HS-27A (cell line): ENCODE results near the gene BMP7.
"Not testable (repeated sequence)": the region's sequence is repeated elsewhere in the genome, so short reads cannot be mapped to it uniquely, and the experiment has no call there.

Source experiments
- DNase-seq: peaks from one replicate; pipeline ENCODE4 v3.0.0-alpha.2; 2012; ENCODE audit warnings: low read depth, missing footprints

Gene BMP7

GRCh38 chr20:57210911-57211280 is 55.5 kb downstream of the BMP7 start:
- no peak for DNase-seq

GRCh38 chr20:57210054-57210910 is 56.2 kb downstream of the BMP7 start:
- no peak for DNase-seq

DNA sequence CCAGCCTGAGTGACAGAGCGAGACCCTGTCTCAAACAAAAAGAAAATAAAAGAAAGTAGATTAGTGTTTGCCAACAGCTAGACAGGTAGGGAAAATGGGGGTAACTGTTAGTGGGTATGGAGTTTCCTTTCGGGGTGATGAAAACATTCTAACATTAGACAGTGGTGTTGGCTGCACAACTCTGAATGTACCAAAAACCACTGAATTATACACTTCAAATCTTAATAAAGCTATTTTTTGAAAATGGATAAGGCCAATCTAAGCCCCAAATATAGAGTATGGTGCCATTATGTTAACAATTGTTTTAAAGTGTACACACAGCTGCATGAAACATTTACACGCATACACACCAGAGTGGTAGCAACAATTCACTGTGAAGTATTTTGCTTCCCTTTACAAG is 57.0 kb downstream of the BMP7 start:
- no peak for DNase-seq

DNA sequence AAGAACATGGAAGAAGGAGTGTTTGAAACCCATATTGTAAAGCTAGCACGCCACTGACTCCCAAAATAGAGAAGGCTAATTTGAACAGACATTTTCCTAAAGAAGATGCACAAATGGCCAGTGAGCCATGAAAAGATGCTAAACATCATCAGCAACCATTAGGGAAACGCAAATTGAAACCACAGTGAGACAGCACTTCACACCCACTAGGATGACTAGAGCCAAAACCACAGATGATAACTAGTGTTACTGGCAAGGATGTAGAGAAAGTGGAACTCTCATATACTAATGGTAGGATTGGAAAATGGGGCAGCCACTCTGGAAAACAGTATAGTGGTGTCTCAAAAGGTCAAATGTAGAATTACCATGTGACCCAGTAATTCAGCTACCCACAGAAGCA is 58.2 kb downstream of the BMP7 start:
- no peak for DNase-seq

GRCh38 chr20:57207251-57207650 is 59.2 kb downstream of the BMP7 start:
- no peak for DNase-seq

DNA sequence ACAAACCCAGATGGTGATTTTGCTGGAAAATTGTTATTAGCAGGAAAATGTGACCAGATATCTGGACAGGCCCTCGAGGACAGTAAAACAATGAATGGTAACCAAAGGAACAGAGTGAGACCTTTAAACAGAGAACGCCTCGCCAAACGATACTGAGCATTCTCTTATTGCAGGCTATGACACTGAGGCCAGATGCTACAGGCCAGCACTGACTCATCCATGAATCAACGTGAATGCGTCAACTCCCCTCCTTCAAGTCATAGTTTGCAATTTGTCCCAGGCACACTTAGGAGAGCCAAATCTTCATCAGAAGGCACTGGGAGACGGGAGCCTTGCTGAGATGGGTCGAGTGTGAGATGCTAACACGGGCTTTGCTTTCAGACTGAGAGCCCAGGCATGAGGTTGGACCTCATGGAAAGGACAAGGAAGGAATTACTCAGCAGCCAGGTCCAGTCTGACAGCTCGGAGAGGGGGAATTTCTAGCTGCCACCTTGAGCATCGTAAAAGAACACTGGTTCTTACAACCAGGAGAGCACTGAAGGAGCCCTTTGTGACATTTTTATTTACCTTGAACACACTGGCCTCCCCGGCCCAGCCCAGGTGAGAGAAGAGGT is 60.7 kb downstream of the BMP7 start:
- no peak for DNase-seq

GRCh38 chr20:57203986-57204385 is 62.5 kb downstream of the BMP7 start:
- DNase-seq = no peak

DNA sequence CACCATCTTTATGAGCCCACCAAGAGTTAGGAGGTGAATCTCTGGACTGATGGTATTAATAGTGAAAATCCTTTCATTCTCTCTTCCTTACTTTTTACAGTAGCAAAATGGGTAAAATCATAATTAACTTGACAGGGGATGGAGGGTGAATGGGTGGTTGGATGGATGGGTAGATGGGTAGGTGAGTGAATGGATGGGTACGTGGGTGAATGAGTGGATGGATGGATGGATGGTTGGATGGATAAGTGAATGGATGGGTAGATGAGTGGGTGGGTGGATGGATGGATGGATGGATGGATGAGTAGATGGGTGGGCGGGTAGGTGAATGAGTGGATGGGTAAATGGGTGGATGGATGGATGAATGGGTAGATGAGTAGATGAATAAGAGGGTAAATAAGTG is 63.2 kb downstream of the BMP7 start:
- DNase-seq = no peak

DNA sequence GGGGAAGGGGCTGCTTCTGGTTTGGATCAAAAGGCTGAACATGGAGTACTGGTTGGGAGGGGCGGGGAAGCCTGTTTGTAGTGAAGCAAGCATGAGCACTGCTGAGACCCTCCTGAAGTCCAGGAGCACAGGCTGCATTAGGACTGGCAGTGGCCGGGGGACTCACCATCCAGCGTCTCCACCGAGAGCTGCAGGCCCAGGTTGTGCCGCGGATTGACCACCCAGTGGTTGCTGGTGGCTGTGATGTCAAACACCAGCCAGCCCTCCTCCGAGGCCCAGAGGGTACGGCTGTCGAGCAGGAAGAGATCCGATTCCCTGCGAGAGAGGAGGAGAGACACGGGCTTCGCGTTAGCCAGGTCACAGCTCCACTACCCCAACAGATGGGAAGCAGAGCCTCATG is 64.1 kb downstream of the BMP7 start:
- no peak for DNase-seq

GRCh38 chr20:57200882-57201695 is 65.4 kb downstream of the BMP7 start:
- DNase-seq = no peak

GRCh38 chr20:57199656-57200405 is 66.6 kb downstream of the BMP7 start:
- no peak for DNase-seq

- DNase-seq = no peak
Measured at GRCh38 chr20:57198132-57199072, 68.0 kb downstream of the BMP7 start.

- DNase-seq = no peak
Measured at GRCh38 chr20:57197352-57198131, 68.9 kb downstream of the BMP7 start.

GRCh38 chr20:57195469-57196100 is 70.9 kb downstream of the BMP7 start:
- DNase-seq = no peak

GRCh38 chr20:57195023-57195422 is 71.4 kb downstream of the BMP7 start:
- DNase-seq = no peak

- no peak for DNase-seq
Measured at GRCh38 chr20:57194154-57194553, 72.3 kb downstream of the BMP7 start.

DNA sequence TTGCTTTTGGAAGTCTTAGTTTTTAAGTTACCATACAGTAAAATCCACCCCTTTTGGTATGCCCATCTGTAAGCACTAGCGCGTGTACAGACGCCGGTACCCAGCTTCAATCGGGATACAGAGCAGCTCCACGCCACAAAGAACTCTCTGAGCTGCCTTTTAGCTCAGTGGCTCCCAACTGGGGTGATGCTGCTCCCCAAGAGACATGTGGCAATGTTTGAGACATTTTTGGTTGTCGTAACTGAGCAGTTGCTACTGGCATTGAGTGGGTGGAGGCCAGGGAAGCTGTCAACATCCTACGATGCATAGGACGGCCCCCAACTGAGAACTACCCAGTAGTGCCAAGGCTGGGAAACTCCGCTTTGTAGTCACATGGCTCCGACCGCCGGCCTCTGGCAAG is 73.3 kb downstream of the BMP7 start:
- no peak for DNase-seq

- no peak for DNase-seq
Measured at GRCh38 chr20:57192311-57192710, 74.1 kb downstream of the BMP7 start.

DNA sequence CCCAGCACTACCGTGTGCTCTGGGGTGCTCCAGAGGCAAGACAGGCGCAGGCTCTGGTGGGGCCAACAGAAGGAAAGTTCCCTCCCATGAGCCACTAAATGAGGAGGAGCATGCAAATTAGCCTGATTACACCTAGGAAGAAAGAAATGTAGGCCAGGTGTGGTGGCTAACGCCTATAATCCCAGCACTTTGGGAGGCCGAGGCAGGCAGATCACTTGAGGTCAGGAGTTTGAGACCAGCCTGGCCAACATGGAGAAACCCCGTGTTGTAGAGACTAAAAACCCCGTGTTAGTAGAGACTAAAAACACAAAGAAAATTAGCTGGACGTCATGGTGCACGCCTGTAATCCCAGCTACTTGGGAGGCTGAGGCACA is 75.2 kb downstream of the BMP7 start:
- DNase-seq = not testable (repeated sequence)
